ENCODE measurements around the gene FAAP20. TPM values are rescaled to one million over a fixed set of nuclear protein-coding genes. Genes with fewer than 3 reads are reported as not detected.

Gene FAAP20
- total and polyA plus RNA-seq, 2 experiments from 2014 or later: 24.9 to 117 TPM

DNA sequence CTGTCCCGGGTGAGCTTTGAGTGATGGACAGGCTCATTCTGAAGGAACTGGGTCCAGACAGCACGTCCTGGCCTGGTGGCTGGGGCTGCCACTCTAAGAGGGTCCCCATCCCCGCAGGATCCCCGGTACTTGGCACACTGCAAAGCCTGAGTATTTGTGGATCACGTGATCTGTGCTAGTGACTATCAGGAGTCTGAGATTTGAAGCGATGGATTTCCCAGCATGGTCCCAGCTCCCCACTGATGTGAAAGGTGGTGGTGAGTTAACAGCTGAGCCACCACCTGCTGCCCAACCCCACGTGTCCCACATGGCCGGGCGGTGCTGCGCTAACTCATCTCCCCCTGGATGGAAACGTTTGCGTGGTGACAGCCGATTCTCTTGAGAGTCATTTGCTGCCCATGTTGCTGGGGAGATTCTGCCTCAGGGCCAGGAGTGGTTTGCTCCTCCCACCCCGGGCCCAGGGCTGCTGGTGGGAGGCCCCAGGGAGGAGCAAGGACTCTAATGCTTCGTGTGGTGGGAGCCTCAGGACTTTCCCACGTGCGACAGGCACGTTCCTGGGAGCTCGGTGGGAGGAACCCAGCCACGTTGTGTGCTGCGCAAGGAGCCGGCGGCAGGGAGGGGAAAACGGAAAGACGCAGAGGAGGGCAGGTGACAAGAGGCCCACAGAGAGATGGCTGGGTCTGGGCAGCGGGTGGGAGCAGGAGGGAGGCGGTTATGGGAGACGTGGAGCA lies 15.1 kb downstream of the FAAP20 start:
- no peaks in the 10 kb centered on the region for H3K9me3 ChIP-seq (ENCODE audit: low read depth)
- no peaks in the 10 kb centered on the region for H3K79me2 ChIP-seq
- no peak overlapping the region for H2AFZ ChIP-seq
- no peaks in the 10 kb centered on the region for H3K36me3 ChIP-seq (replicated peaks; ENCODE audit: insufficient read depth, low read depth)
- DNase-seq (ENCODE audit: low spot score): no peak
- no peak overlapping the region for H3K4me2 ChIP-seq
- 86% methylated on average over 28 of the region's 28 CpGs for WGBS (ENCODE audit: low lambda C conversion rate, missing lambda C conversion rate)
- TF ChIP-seq EZH2 (IDR thresholded peaks at IDR 0.05; ENCODE audit: borderline replicate concordance): no peak
- TF ChIP-seq, protein P1, sequence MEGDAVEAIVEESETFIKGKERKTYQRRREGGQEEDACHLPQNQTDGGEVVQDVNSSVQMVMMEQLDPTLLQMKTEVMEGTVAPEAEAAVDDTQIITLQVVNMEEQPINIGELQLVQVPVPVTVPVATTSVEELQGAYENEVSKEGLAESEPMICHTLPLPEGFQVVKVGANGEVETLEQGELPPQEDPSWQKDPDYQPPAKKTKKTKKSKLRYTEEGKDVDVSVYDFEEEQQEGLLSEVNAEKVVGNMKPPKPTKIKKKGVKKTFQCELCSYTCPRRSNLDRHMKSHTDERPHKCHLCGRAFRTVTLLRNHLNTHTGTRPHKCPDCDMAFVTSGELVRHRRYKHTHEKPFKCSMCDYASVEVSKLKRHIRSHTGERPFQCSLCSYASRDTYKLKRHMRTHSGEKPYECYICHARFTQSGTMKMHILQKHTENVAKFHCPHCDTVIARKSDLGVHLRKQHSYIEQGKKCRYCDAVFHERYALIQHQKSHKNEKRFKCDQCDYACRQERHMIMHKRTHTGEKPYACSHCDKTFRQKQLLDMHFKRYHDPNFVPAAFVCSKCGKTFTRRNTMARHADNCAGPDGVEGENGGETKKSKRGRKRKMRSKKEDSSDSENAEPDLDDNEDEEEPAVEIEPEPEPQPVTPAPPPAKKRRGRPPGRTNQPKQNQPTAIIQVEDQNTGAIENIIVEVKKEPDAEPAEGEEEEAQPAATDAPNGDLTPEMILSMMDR (IDR thresholded peaks at IDR 0.05; ENCODE audit: poor library complexity): no peak
- no peak for TF ChIP-seq EZH2phosphoT487 (IDR thresholded peaks at IDR 0.05; ENCODE audit: low read depth, severe bottlenecking, unreplicated experiment)
- H3K27ac ChIP-seq: no peak overlapping the region
- H3K4me1 ChIP-seq (ENCODE audit: insufficient read depth): no peaks in the 10 kb centered on the region
- no peaks in the 10 kb centered on the region for H3K27me3 ChIP-seq
- no peaks in the 10 kb centered on the region for H3K9me2 ChIP-seq (replicated peaks; ENCODE audit: insufficient read depth)
- H3K4me3 ChIP-seq: no peak overlapping the region
- H4K20me1 ChIP-seq (ENCODE audit: insufficient read depth, poor library complexity, severe bottlenecking): no peaks in the 10 kb centered on the region

GRCh38 chr1:2178875-2179274 lies 15.7 kb downstream of the FAAP20 start:
- Histone ChIP-seq H3K4me3 (no peak overlapping the region), H3K9me3 (ENCODE audit: low read depth) (no peaks in the 10 kb centered on the region), H3K4me2 (no peak overlapping the region), H3K79me2 (no peaks in the 10 kb centered on the region), H4K20me1 (ENCODE audit: insufficient read depth, poor library complexity, severe bottlenecking) (no peaks in the 10 kb centered on the region), H3K27me3 (no peaks in the 10 kb centered on the region), H3K9me2 (replicated peaks; ENCODE audit: insufficient read depth) (no peaks in the 10 kb centered on the region), H3K4me1 (ENCODE audit: insufficient read depth) (no peaks in the 10 kb centered on the region), H3K36me3 (replicated peaks; ENCODE audit: insufficient read depth, low read depth) (no peaks in the 10 kb centered on the region), H3K27ac (no peak overlapping the region), H2AFZ (no peak overlapping the region)
- no peak for TF ChIP-seq EZH2 (IDR thresholded peaks at IDR 0.05; ENCODE audit: borderline replicate concordance)
- no peak for DNase-seq (ENCODE audit: low spot score)
- 96% methylated on average over 15 of the region's 16 CpGs for WGBS (ENCODE audit: low lambda C conversion rate, missing lambda C conversion rate)

DNA sequence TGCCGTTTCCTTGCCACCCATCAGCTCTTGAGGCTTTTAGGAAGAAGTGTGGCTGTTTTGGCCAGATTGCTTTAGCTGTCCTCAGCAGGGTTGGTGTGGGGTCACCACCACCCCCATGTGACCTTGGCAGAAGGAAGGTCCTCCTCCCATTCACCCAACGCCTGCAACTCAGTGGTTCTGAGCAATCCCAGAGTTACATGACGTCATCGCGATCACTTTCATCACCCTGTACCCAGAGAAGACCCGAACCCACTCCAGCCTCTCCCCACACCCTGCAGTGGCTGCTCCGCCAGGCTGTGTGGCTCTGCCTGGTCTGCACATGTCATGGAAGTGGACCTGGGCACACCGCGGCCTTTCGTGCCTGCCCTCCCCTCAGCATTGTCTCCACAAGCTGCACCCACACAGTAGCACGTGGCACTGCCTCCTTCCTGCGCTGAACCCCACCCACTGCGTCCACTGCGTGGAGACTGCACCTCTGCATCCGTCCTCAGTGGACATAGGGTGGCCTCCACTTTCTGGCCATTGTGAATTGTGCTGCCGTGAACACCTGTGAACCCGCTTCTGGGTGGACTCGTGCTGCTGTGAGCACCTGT lies 16.5 kb downstream of the FAAP20 start:
- no peak overlapping the region for H2AFZ ChIP-seq
- 98% methylated on average over 18 of the region's 18 CpGs for WGBS (ENCODE audit: low lambda C conversion rate, missing lambda C conversion rate)

GRCh38 chr1:2177541-2177940 lies 17.0 kb downstream of the FAAP20 start:
- H3K4me3 ChIP-seq: no peak overlapping the region
- no peaks in the 10 kb centered on the region for H3K9me2 ChIP-seq (replicated peaks; ENCODE audit: insufficient read depth)
- no peaks in the 10 kb centered on the region for H3K9me3 ChIP-seq (ENCODE audit: low read depth)
- H3K27me3 ChIP-seq: no peaks in the 10 kb centered on the region
- no peaks in the 10 kb centered on the region for H3K4me1 ChIP-seq (ENCODE audit: insufficient read depth)
- no peaks in the 10 kb centered on the region for H3K36me3 ChIP-seq (replicated peaks; ENCODE audit: insufficient read depth, low read depth)
- TF ChIP-seq EZH2phosphoT487 (IDR thresholded peaks at IDR 0.05; ENCODE audit: low read depth, severe bottlenecking, unreplicated experiment) (no peak), EZH2 (IDR thresholded peaks at IDR 0.05; ENCODE audit: borderline replicate concordance) (no peak)
- TF ChIP-seq, protein P1 (IDR thresholded peaks at IDR 0.05; ENCODE audit: poor library complexity): no peak
- H3K27ac ChIP-seq: no peak overlapping the region
- H2AFZ ChIP-seq: no peak overlapping the region
- no peak for DNase-seq (ENCODE audit: low spot score)
- H3K79me2 ChIP-seq: no peaks in the 10 kb centered on the region
- no peak overlapping the region for H3K4me2 ChIP-seq
- no peaks in the 10 kb centered on the region for H4K20me1 ChIP-seq (ENCODE audit: insufficient read depth, poor library complexity, severe bottlenecking)
- 96% methylated on average over 21 of the region's 21 CpGs for WGBS (ENCODE audit: low lambda C conversion rate, missing lambda C conversion rate)

More for the DNA sequence above, 16.5 kb downstream of the FAAP20 start:
- H3K36me3 ChIP-seq (replicated peaks; ENCODE audit: insufficient read depth, low read depth): no peaks in the 10 kb centered on the region
- no peak overlapping the region for H3K27ac ChIP-seq
- H3K4me3 ChIP-seq: no peak overlapping the region
- H3K27me3 ChIP-seq: no peaks in the 10 kb centered on the region
- H4K20me1 ChIP-seq (ENCODE audit: insufficient read depth, poor library complexity, severe bottlenecking): no peaks in the 10 kb centered on the region
- TF ChIP-seq EZH2 (IDR thresholded peaks at IDR 0.05; ENCODE audit: borderline replicate concordance) (no peak), EZH2phosphoT487 (IDR thresholded peaks at IDR 0.05; ENCODE audit: low read depth, severe bottlenecking, unreplicated experiment) (no peak)
- TF ChIP-seq, protein P1 (IDR thresholded peaks at IDR 0.05; ENCODE audit: poor library complexity): no peak
- no peaks in the 10 kb centered on the region for H3K79me2 ChIP-seq
- H3K4me2 ChIP-seq: no peak overlapping the region
- H3K9me3 ChIP-seq (ENCODE audit: low read depth): no peaks in the 10 kb centered on the region
- no peaks in the 10 kb centered on the region for H3K4me1 ChIP-seq (ENCODE audit: insufficient read depth)
- H3K9me2 ChIP-seq (replicated peaks; ENCODE audit: insufficient read depth): no peaks in the 10 kb centered on the region
- DNase-seq (ENCODE audit: low spot score): no peak

Measured in hepatocyte (in vitro differentiated cells).